GM23248 (cell line): Measurements from ENCODE around the gene ZNF26. TPM values are rescaled to one million over a fixed set of nuclear protein-coding genes. Genes with fewer than 3 reads are reported as not detected.

Experiments used
- DNase-seq: peaks from one replicate; pipeline ENCODE4 v3.0.0-alpha.2; 2015
- H2AFZ ChIP-seq: fragments of 200-600 bp; sonication (generic); 2 replicates; pipeline ENCODE4 v1.6.1; 2016; ENCODE audit warnings: antibody characterized with exemption
- H3F3A ChIP-seq: fragments of 200-600 bp; sonication (generic); 2 replicates; pipeline ENCODE4 v1.6.1; 2016; ENCODE audit warnings: mild to moderate bottlenecking, antibody characterized with exemption, mixed run types; ENCODE audit not compliant: insufficient read depth
- H3K27ac ChIP-seq: fragments of 200-600 bp; sonication (generic); 2 replicates; pipeline ENCODE4 v1.5.1; 2016; ENCODE audit warnings: mild to moderate bottlenecking
- H3K27me3 ChIP-seq: fragments of 200-600 bp; sonication (generic); replicated peaks from 2 replicates; pipeline ENCODE4 v1.6.1; 2016; ENCODE audit warnings: mild to moderate bottlenecking; ENCODE audit not compliant: insufficient read depth
- H3K36me3 ChIP-seq: fragments of 200-600 bp; sonication (generic); 2 replicates; pipeline ENCODE4 v1.6.1; 2016; ENCODE audit warnings: low read depth, mild to moderate bottlenecking
- H3K4me1 ChIP-seq: fragments of 200-600 bp; sonication (generic); 2 replicates; pipeline ENCODE4 v1.6.1; 2016; ENCODE audit warnings: mild to moderate bottlenecking; ENCODE audit not compliant: insufficient read depth
- H3K4me2 ChIP-seq: fragments of 200-600 bp; sonication (generic); one replicate; pipeline ENCODE4 v1.6.1; 2016; ENCODE audit warnings: mild to moderate bottlenecking; ENCODE audit not compliant: unreplicated experiment
- H3K4me3 ChIP-seq: fragments of 200-600 bp; sonication (generic); 2 replicates; pipeline ENCODE4 v1.5.1; 2016; ENCODE audit warnings: mild to moderate bottlenecking
- H3K79me2 ChIP-seq: fragments of 200-600 bp; sonication (generic); 2 replicates; pipeline ENCODE4 v1.6.1; 2016; ENCODE audit warnings: mild to moderate bottlenecking; ENCODE audit not compliant: insufficient read depth
- H3K9ac ChIP-seq: fragments of 200-600 bp; sonication (generic); 2 replicates; pipeline ENCODE4 v1.6.1; 2016; ENCODE audit warnings: mild to moderate bottlenecking
- H3K9me2 ChIP-seq: fragments of 200-600 bp; sonication (generic); 2 replicates; pipeline ENCODE4 v1.6.1; 2016; ENCODE audit warnings: mixed run types, mild to moderate bottlenecking, moderate library complexity; ENCODE audit not compliant: insufficient read depth
- H3K9me3 ChIP-seq: fragments of 200-600 bp; sonication (generic); one replicate; pipeline ENCODE4 v1.6.1; 2017; ENCODE audit warnings: low read depth
- H4K20me1 ChIP-seq: fragments of 200-600 bp; sonication (generic); 2 replicates; pipeline ENCODE4 v1.6.0; 2016; ENCODE audit not compliant: insufficient read depth
- EZH2 ChIP-seq: fragments of 200-600 bp; sonication (generic); IDR thresholded peaks from 2 replicates; pipeline ENCODE4 v1.6.1; 2018; ENCODE audit warnings: antibody characterized with exemption, mild to moderate bottlenecking; ENCODE audit not compliant: insufficient read depth, poor library complexity, severe bottlenecking
- EZH2phosphoT487 ChIP-seq: fragments of 200-600 bp; sonication (generic); IDR thresholded peaks from 2 replicates; pipeline ENCODE4 v1.6.1; 2018; ENCODE audit warnings: antibody characterized with exemption, moderate library complexity, mild to moderate bottlenecking, low read depth; ENCODE audit not compliant: insufficient read depth
- WGBS, 2 experiments: methylation state at CpG; one replicate each; pipeline ENCODE4 v1.1.6; 2015 to 2017; ENCODE audit warnings: low lambda C conversion rate in 2 of 2, low coverage in 1 of 2; ENCODE audit errors: missing lambda C conversion rate in 2 of 2; 5-methylcytosine and 5-hydroxymethylcytosine counted together
- in situ Hi-C: fragments of 300-500 bp; cut with MboI; formaldehyde crosslinking; loops from 2 replicates; pipeline ENCODE4 v1.15.0; 2020
- polyA plus RNA-seq: library from polyadenylated mRNA; unstranded; fragments of >200 nt; fragmentation: Nextera tagmentation; extraction: Ambion mirVana; gene quantifications from 2 replicates; pipeline ENCODE4 v1.2.1, GENCODE V29; 2016
- small RNA-seq: library from RNA; depleted of rRNA; stranded (forward); fragments of <200 nt; gene quantifications from one replicate; pipeline ENCODE3, GENCODE V24; 2014; ENCODE audit warnings: low read depth, low replicate concordance
- total RNA-seq: library from RNA; depleted of rRNA; stranded (reverse); fragments of >200 nt; shearing (Covaris generic); gene quantifications from 2 replicates; pipeline ENCODE4 v1.2.3, GENCODE V29; 2014; rRNA removed

ZNF26 gene
- total and polyA plus RNA-seq, 2 experiments from 2014 or later = 6.7 to 12.3 TPM

GRCh38 chr12:133058203-133059113, 72.3 kb downstream of the ZNF26 start:
- no peak for TF ChIP-seq EZH2
- no peak for TF ChIP-seq EZH2phosphoT487
- Histone ChIP-seq H4K20me1 (no peaks in the 10 kb centered on the region), H3K4me3 (no peak overlapping the region), H2AFZ (no peak overlapping the region), H3K9me2 (no peaks in the 10 kb centered on the region), H3K4me1 (no peaks in the 10 kb centered on the region), H3K9me3 (peaks cover 54% of the 10 kb centered on the region), H3F3A (peaks cover 40% of the 10 kb centered on the region), H3K36me3 (peaks cover 97% of the 10 kb centered on the region), H3K27me3 (no peaks in the 10 kb centered on the region), H3K79me2 (no peaks in the 10 kb centered on the region), H3K27ac (no peak overlapping the region), H3K4me2 (no peak overlapping the region), H3K9ac (no peak overlapping the region)
- peak; percentile 5 for DNase-seq
- in situ Hi-C loops = no loop called here
- WGBS, 2 experiments = 92% methylated on average over 8 of the region's 8 CpGs

- H4K20me1 ChIP-seq = no peaks in the 10 kb centered on the region
- WGBS, 2 experiments = 90 to 95% methylated on average over 1 of the region's 1 CpG
- in situ Hi-C loops = no loop called here
- H3K27ac ChIP-seq = no peak overlapping the region
- peaks cover 27% of the 10 kb centered on the region for H3F3A ChIP-seq
- H3K36me3 ChIP-seq = peaks cover 64% of the 10 kb centered on the region
- no peaks in the 10 kb centered on the region for H3K79me2 ChIP-seq
- H3K4me2 ChIP-seq = no peak overlapping the region
- no peak overlapping the region for H3K4me3 ChIP-seq
- no peaks in the 10 kb centered on the region for H3K27me3 ChIP-seq
- DNase-seq = no peak
- no peak overlapping the region for H3K9ac ChIP-seq
- H2AFZ ChIP-seq = no peak overlapping the region
- peaks cover 36% of the 10 kb centered on the region for H3K9me3 ChIP-seq
- no peaks in the 10 kb centered on the region for H3K9me2 ChIP-seq
- no peaks in the 10 kb centered on the region for H3K4me1 ChIP-seq
- TF ChIP-seq EZH2 (no peak), EZH2phosphoT487 (no peak)
These were observed 75.8 kb downstream of the ZNF26 start for GRCh38 chr12:133061954-133062353.

- peaks cover 49% of the 10 kb centered on the region for H3K36me3 ChIP-seq
- in situ Hi-C loops = no loop called here
- H3K4me3 ChIP-seq = no peak overlapping the region
- TF ChIP-seq EZH2phosphoT487 = no peak
- no peak for TF ChIP-seq EZH2
- no peak overlapping the region for H3K27ac ChIP-seq
- no peak for DNase-seq
- H3K27me3 ChIP-seq = no peaks in the 10 kb centered on the region
- no peaks in the 10 kb centered on the region for H3K4me1 ChIP-seq
- no peak overlapping the region for H3K9ac ChIP-seq
- WGBS, 2 experiments = 92 to 100% methylated on average over 1 of the region's 1 CpG
- H2AFZ ChIP-seq = no peak overlapping the region
- no peaks in the 10 kb centered on the region for H4K20me1 ChIP-seq
- H3F3A ChIP-seq = peaks cover 11% of the 10 kb centered on the region
- H3K9me2 ChIP-seq = no peaks in the 10 kb centered on the region
- no peak overlapping the region for H3K4me2 ChIP-seq
- H3K79me2 ChIP-seq = no peaks in the 10 kb centered on the region
- peaks cover 26% of the 10 kb centered on the region for H3K9me3 ChIP-seq
These were observed 77.4 kb downstream of the ZNF26 start for GRCh38 chr12:133063556-133063955.

- H3K9ac ChIP-seq = no peak overlapping the region
These were observed 87.7 kb downstream of the ZNF26 start for GRCh38 chr12:133073836-133074235.

More at GRCh38 chr12:133073836-133074235, 87.7 kb downstream of the ZNF26 start:
- Histone ChIP-seq H3F3A (no peaks in the 10 kb centered on the region), H3K27ac (no peak overlapping the region), H2AFZ (no peak overlapping the region), H4K20me1 (no peaks in the 10 kb centered on the region), H3K4me2 (no peak overlapping the region), H3K27me3 (no peaks in the 10 kb centered on the region), H3K79me2 (no peaks in the 10 kb centered on the region), H3K9me3 (peaks cover 9% of the 10 kb centered on the region), H3K9me2 (no peaks in the 10 kb centered on the region), H3K36me3 (no peaks in the 10 kb centered on the region), H3K4me1 (no peaks in the 10 kb centered on the region), H3K4me3 (no peak overlapping the region)
- WGBS, 2 experiments = 42 to 50% methylated on average over 2 of the region's 2 CpGs
- no peak for DNase-seq
- in situ Hi-C loops = no loop called here
- TF ChIP-seq EZH2phosphoT487 (no peak), EZH2 (no peak)

Small RNA genes within 50 kb of the gene (small RNA-seq; reads per million reads assigned to genes)
- gene RNU4ATAC12P = not detected

Other genes with a start within 250 kb of the ZNF26 start
- gene ANKLE2, start 224.5 kb upstream of the ZNF26 start, total RNA-seq = 69.6 and 83.3 TPM in 2 replicates
- gene ANKLE2, start 224.5 kb upstream of the ZNF26 start, polyA plus RNA-seq = 48.3 and 49.4 TPM in 2 replicates
- 80.3 and 118 TPM in 2 replicates for gene GOLGA3, start 157.5 kb upstream of the ZNF26 start, total RNA-seq
- 37.5 and 38.1 TPM in 2 replicates for gene GOLGA3, start 157.5 kb upstream of the ZNF26 start, polyA plus RNA-seq
- gene CHFR, start 98.8 kb upstream of the ZNF26 start, total RNA-seq = 26.5 and 29.5 TPM in 2 replicates
- gene CHFR, start 98.8 kb upstream of the ZNF26 start, polyA plus RNA-seq = 24.3 and 24.4 TPM in 2 replicates
- gene ZNF605, start 30.1 kb upstream of the ZNF26 start, total RNA-seq = 9.2 and 15.6 TPM in 2 replicates
- 5.7 and 7.5 TPM in 2 replicates for gene ZNF605, start 30.1 kb upstream of the ZNF26 start, polyA plus RNA-seq
- gene ZNF84, start 51.1 kb downstream of the ZNF26 start, total RNA-seq = 14.9 and 30.0 TPM in 2 replicates
- gene ZNF84, start 51.1 kb downstream of the ZNF26 start, polyA plus RNA-seq = 13.8 and 16.1 TPM in 2 replicates
- gene ZNF140, start 94.6 kb downstream of the ZNF26 start, total RNA-seq = 17.2 and 24.2 TPM in 2 replicates
- 15.7 and 16.4 TPM in 2 replicates for gene ZNF140, start 94.6 kb downstream of the ZNF26 start, polyA plus RNA-seq
- gene ZNF891, start 143.9 kb downstream of the ZNF26 start, total RNA-seq = 0.43 and 0.63 TPM in 2 replicates
- 0.25 and 0.29 TPM in 2 replicates for gene ZNF891, start 143.9 kb downstream of the ZNF26 start, polyA plus RNA-seq
- 5.9 and 15.2 TPM in 2 replicates for gene ZNF10, start 144.3 kb downstream of the ZNF26 start, total RNA-seq
- 2.8 and 3.6 TPM in 2 replicates for gene ZNF10, start 144.3 kb downstream of the ZNF26 start, polyA plus RNA-seq
- 18.8 and 24.5 TPM in 2 replicates for gene ZNF268, start 195.1 kb downstream of the ZNF26 start, total RNA-seq
- gene ZNF268, start 195.1 kb downstream of the ZNF26 start, polyA plus RNA-seq = 11.9 and 13.9 TPM in 2 replicates
- not detected in 2 replicates for gene ANHX, start 249.5 kb downstream of the ZNF26 start, total RNA-seq
- not detected in 2 replicates for gene ANHX, start 249.5 kb downstream of the ZNF26 start, polyA plus RNA-seq